Parathyroid adenoma (tissue), 2 donors: ENCODE measurements around the gene INS.

Experiments used
- H2AFZ ChIP-seq: fragments of 300-600 bp; sonication (generic); one replicate; pipeline ENCODE4 v1.7.0; 2017; ENCODE audit warnings: antibody characterized with exemption, mild to moderate bottlenecking
- H3K27ac ChIP-seq: fragments of 300-600 bp; sonication (generic); one replicate; pipeline ENCODE4 v1.7.0; 2017
- H3K27me3 ChIP-seq: fragments of 300-600 bp; sonication (generic); one replicate; pipeline ENCODE4 v1.7.0; 2017; ENCODE audit warnings: low read length; ENCODE audit not compliant: control insufficient read depth, insufficient read depth
- H3K36me3 ChIP-seq: fragments of 300-600 bp; sonication (generic); one replicate; pipeline ENCODE4 v1.7.0; 2017; ENCODE audit warnings: low read length; ENCODE audit not compliant: control insufficient read depth, insufficient read depth
- H3K4me1 ChIP-seq: fragments of 300-600 bp; sonication (generic); one replicate; pipeline ENCODE4 v1.7.0; 2017; ENCODE audit warnings: control low read depth
- H3K4me2 ChIP-seq: fragments of 300-600 bp; sonication (generic); one replicate; pipeline ENCODE4 v1.7.0; 2017; ENCODE audit warnings: low read length
- H3K4me3 ChIP-seq: fragments of 300-600 bp; sonication (generic); one replicate; pipeline ENCODE4 v1.7.0; 2017; ENCODE audit warnings: low read depth, low read length
- H3K79me2 ChIP-seq: fragments of 300-600 bp; sonication (generic); one replicate; pipeline ENCODE4 v1.7.0; 2017; ENCODE audit warnings: control low read depth
- H3K9ac ChIP-seq: fragments of 300-600 bp; sonication (generic); one replicate; pipeline ENCODE4 v1.7.0; 2017; ENCODE audit warnings: mild to moderate bottlenecking
- H3K9me3 ChIP-seq: fragments of 300-600 bp; sonication (generic); one replicate; pipeline ENCODE4 v1.7.0; 2017; ENCODE audit warnings: low read length; ENCODE audit not compliant: control insufficient read depth
- TF ChIP-seq, protein P1 (sequence below): fragments of 300-600 bp; sonication (generic); IDR thresholded peaks from one replicate; pipeline ENCODE4 v1.7.0; 2017; ENCODE audit warnings: antibody characterized with exemption, mild to moderate bottlenecking
- donor health status: primary hyperparathyroidism.

The INS gene

DNA sequence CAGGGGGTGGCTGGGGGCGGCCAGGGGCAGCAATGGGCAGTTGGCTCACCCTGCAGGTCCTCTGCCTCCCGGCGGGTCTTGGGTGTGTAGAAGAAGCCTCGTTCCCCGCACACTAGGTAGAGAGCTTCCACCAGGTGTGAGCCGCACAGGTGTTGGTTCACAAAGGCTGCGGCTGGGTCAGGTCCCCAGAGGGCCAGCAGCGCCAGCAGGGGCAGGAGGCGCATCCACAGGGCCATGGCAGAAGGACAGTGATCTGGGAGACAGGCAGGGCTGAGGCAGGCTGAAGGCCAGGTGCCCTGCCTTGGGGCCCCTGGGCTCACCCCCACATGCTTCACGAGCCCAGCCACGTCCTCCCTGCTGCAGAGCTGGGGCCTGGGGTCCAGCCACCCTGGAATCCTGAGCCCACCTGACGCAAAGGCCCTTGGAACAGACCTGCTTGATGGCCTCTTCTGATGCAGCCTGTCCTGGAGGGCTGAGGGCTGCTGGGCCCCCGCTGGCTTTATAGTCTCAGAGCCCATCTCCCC lies at the start of gene INS:
Gene INS, minus strand, starts transcription at position 474 of the 524 bp plus-strand sequence. Its CDS starts 238 bp downstream, at position 236.
- Histone ChIP-seq H3K4me1 (no peaks in the 10 kb centered on the region), H3K4me2 (no peak within 1 kb of the TSS), H3K79me2 (no peaks in the 10 kb centered on the region), H3K27ac (no peak within 1 kb of the TSS), H3K36me3 (no peaks in the 10 kb centered on the region), H3K4me3 (no peak within 1 kb of the TSS), H3K9ac (no peak within 1 kb of the TSS), H3K27me3 (no peaks in the 10 kb centered on the region), H3K9me3 (no peaks in the 10 kb centered on the region), H2AFZ (no peak within 1 kb of the TSS)
- TF ChIP-seq, protein P1, sequence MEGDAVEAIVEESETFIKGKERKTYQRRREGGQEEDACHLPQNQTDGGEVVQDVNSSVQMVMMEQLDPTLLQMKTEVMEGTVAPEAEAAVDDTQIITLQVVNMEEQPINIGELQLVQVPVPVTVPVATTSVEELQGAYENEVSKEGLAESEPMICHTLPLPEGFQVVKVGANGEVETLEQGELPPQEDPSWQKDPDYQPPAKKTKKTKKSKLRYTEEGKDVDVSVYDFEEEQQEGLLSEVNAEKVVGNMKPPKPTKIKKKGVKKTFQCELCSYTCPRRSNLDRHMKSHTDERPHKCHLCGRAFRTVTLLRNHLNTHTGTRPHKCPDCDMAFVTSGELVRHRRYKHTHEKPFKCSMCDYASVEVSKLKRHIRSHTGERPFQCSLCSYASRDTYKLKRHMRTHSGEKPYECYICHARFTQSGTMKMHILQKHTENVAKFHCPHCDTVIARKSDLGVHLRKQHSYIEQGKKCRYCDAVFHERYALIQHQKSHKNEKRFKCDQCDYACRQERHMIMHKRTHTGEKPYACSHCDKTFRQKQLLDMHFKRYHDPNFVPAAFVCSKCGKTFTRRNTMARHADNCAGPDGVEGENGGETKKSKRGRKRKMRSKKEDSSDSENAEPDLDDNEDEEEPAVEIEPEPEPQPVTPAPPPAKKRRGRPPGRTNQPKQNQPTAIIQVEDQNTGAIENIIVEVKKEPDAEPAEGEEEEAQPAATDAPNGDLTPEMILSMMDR, result no peak

DNA sequence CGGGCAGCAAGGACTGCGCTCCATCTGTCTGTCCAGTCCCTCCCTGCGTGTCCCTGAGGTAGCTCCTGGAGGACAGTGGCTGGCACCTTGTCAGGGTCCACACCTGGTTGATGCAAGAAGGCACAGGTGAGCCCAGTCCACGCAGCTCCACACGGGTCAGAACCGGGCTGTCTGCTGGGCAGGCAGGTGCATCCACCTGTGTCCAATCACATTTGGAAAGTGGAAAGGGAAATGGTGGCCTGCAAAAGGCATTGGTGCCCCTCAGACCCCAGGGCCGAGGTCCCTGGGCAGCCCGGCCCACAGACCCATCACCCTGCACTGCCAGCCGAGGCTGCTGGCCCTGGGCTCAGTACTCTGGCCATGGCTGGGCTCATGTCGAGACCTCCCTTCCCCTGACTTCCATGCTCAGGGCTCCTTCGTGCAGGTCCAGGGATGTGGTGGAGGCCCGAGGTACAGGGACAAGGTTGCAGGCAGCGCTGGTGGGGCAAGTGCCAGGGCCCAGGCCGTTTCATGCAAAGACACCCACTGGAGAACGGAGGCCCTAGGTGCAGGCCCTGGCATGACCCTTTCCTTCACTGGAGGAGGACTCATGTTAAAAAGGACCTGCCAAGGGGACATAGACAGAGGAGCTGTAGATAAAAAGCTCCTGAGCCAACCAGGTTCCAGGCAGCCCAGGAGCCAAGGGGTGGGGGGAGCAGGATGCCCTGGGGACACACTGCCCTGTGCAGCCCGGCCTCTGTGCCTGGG lies 49.5 kb upstream of the INS start:
- H3K9me3 ChIP-seq, result no peaks in the 10 kb centered on the region
- TF ChIP-seq, protein P1, result no peak

DNA sequence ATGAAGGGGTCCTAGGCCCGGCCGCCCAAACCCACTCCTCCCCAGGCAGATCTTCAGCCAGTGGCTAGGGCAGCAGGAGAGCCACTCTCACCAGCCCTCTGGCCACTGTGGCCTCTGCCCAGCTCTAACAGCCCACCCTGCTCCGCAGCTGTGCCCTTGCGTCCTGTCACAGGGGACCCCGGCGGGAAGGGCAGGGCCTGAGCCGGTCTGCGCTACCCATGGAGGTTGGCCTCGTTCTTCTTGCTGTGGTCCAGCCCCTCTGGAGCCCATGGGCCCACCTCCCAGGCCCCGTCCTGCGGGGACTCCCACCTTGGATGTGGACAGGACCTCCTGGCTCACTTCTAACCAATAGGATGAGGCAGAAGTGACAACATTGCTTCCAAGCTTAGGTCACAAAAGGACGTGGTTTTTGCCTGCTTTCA lies 48.9 kb upstream of the INS start:
- H3K9me3 ChIP-seq, result no peaks in the 10 kb centered on the region
- no peaks in the 10 kb centered on the region for H3K79me2 ChIP-seq
- no peak overlapping the region for H3K27ac ChIP-seq
- H3K27me3 ChIP-seq, result no peaks in the 10 kb centered on the region
- no peak overlapping the region for H3K4me2 ChIP-seq
- no peaks in the 10 kb centered on the region for H3K4me1 ChIP-seq
- H3K4me3 ChIP-seq, result no peak overlapping the region
- no peak overlapping the region for H2AFZ ChIP-seq
- no peaks in the 10 kb centered on the region for H3K36me3 ChIP-seq
- no peak overlapping the region for H3K9ac ChIP-seq
- TF ChIP-seq, protein P1, result no peak

More for the DNA sequence above, 49.5 kb upstream of the INS start:
- H3K79me2 ChIP-seq, result no peaks in the 10 kb centered on the region
- no peaks in the 10 kb centered on the region for H3K27me3 ChIP-seq
- no peak overlapping the region for H3K4me2 ChIP-seq
- H2AFZ ChIP-seq, result no peak overlapping the region
- H3K9ac ChIP-seq, result no peak overlapping the region
- no peaks in the 10 kb centered on the region for H3K4me1 ChIP-seq
- no peaks in the 10 kb centered on the region for H3K36me3 ChIP-seq
- no peak overlapping the region for H3K4me3 ChIP-seq
- H3K27ac ChIP-seq, result no peak overlapping the region

- Histone ChIP-seq H3K4me1 (no peaks in the 10 kb centered on the region), H3K36me3 (no peaks in the 10 kb centered on the region), H3K27me3 (no peaks in the 10 kb centered on the region), H3K79me2 (no peaks in the 10 kb centered on the region), H3K4me3 (no peak overlapping the region), H3K9ac (no peak overlapping the region), H3K4me2 (no peak overlapping the region), H2AFZ (no peak overlapping the region), H3K27ac (no peak overlapping the region), H3K9me3 (no peaks in the 10 kb centered on the region)
- TF ChIP-seq, protein P1, result no peak
Measured at GRCh38 chr11:2209370-2209801, 48.4 kb upstream of the INS start.
